SK-N-SH (cell line): ENCODE data around the gene NAT9.

ENCODE experiments used
- EP300 ChIP-seq, 2 experiments: IDR thresholded peaks; 2 replicates each; pipeline versions ENCODE4 v1.4.0 to v1.6.1; 2012; ENCODE audit warnings: borderline replicate concordance in 1 of 2, low read depth in 1 of 2, low read length in 1 of 2
- FOXJ3 ChIP-seq: sonication (generic); formaldehyde crosslinking; IDR thresholded peaks from 2 replicates; pipeline ENCODE4 v1.5.1; 2020; ENCODE audit warnings: mild to moderate bottlenecking, missing genetic modification reagents
- JUND ChIP-seq: IDR thresholded peaks from 2 replicates; pipeline ENCODE4 v1.4.0; 2012
- MXI1 ChIP-seq: IDR thresholded peaks from 2 replicates; pipeline ENCODE4 v1.6.1; 2012; ENCODE audit warnings: mild to moderate bottlenecking, low read depth, low read length, improper control_type of control experiment
- POLR2AphosphoS5 ChIP-seq: IDR thresholded peaks from 2 replicates; pipeline ENCODE4 v1.6.1; 2012; ENCODE audit warnings: low read depth, low read length
- RCOR1 ChIP-seq: fragments of 150-350 bp; IDR thresholded peaks from 2 replicates; pipeline ENCODE4 v1.6.1; 2017; ENCODE audit warnings: antibody characterized with exemption, low read length
- RFX5 ChIP-seq: IDR thresholded peaks from 2 replicates; pipeline ENCODE4 v1.6.1; 2012; ENCODE audit warnings: mild to moderate bottlenecking, improper control_type of control experiment, low read length
- TAF1 ChIP-seq: IDR thresholded peaks from 2 replicates; pipeline ENCODE4 v1.6.1; 2012; ENCODE audit warnings: low read depth, mild to moderate bottlenecking, low read length, moderate library complexity, borderline replicate concordance
- TF ChIP-seq, protein P1 (sequence below): fragments of 200-600 bp; sonication (generic); IDR thresholded peaks from 2 replicates; pipeline ENCODE4 v1.6.1; 2017; ENCODE audit warnings: antibody characterized with exemption, mild to moderate bottlenecking, moderate library complexity
- TF ChIP-seq, protein P2 (sequence below): IDR thresholded peaks from 2 replicates; pipeline ENCODE4 v1.6.1; 2012; ENCODE audit warnings: mild to moderate bottlenecking, low read depth, low read length, moderate library complexity

DNA sequence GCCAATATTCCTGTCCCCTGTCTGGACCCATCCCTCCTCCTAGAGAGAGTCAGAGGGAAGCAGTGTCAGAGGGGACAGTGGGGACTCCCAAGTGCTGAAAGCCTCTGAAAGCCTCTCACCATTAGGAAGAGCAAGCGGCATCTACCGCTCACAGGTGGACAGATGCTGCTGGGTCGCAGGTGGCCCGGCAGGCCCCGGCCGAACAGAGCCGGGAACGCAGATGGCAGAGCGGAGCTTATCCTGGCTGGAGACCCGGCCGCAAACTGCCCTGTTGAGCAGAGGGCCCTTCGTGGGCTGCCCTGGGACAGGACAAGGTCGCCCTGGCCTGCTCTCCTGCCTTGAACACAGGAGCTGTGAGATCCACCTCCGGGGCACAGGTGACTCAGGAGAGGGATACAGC lies 23.0 kb upstream of the NAT9 start:
- TF ChIP-seq, protein P1, sequence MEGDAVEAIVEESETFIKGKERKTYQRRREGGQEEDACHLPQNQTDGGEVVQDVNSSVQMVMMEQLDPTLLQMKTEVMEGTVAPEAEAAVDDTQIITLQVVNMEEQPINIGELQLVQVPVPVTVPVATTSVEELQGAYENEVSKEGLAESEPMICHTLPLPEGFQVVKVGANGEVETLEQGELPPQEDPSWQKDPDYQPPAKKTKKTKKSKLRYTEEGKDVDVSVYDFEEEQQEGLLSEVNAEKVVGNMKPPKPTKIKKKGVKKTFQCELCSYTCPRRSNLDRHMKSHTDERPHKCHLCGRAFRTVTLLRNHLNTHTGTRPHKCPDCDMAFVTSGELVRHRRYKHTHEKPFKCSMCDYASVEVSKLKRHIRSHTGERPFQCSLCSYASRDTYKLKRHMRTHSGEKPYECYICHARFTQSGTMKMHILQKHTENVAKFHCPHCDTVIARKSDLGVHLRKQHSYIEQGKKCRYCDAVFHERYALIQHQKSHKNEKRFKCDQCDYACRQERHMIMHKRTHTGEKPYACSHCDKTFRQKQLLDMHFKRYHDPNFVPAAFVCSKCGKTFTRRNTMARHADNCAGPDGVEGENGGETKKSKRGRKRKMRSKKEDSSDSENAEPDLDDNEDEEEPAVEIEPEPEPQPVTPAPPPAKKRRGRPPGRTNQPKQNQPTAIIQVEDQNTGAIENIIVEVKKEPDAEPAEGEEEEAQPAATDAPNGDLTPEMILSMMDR = no peak
- TF ChIP-seq TAF1 (no peak), EP300 (IDR thresholded peaks at IDR 0.05; ENCODE audit: borderline replicate concordance in 1 of 2, low read depth in 1 of 2, low read length in 1 of 2) (no peak), POLR2AphosphoS5 (no peak), RFX5 (no peak), JUND (no peak), FOXJ3 (CRISPR knock-in tag) (no peak), RCOR1 (no peak), MXI1 (no peak)
- TF ChIP-seq, protein P2, sequence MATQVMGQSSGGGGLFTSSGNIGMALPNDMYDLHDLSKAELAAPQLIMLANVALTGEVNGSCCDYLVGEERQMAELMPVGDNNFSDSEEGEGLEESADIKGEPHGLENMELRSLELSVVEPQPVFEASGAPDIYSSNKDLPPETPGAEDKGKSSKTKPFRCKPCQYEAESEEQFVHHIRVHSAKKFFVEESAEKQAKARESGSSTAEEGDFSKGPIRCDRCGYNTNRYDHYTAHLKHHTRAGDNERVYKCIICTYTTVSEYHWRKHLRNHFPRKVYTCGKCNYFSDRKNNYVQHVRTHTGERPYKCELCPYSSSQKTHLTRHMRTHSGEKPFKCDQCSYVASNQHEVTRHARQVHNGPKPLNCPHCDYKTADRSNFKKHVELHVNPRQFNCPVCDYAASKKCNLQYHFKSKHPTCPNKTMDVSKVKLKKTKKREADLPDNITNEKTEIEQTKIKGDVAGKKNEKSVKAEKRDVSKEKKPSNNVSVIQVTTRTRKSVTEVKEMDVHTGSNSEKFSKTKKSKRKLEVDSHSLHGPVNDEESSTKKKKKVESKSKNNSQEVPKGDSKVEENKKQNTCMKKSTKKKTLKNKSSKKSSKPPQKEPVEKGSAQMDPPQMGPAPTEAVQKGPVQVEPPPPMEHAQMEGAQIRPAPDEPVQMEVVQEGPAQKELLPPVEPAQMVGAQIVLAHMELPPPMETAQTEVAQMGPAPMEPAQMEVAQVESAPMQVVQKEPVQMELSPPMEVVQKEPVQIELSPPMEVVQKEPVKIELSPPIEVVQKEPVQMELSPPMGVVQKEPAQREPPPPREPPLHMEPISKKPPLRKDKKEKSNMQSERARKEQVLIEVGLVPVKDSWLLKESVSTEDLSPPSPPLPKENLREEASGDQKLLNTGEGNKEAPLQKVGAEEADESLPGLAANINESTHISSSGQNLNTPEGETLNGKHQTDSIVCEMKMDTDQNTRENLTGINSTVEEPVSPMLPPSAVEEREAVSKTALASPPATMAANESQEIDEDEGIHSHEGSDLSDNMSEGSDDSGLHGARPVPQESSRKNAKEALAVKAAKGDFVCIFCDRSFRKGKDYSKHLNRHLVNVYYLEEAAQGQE = no peak
